GM19372 (cell line): ENCODE results near the gene SLCO3A1.
A peak's percentile ranks its signal among the peaks of the same experiment; 100 is the strongest.
"Not testable (repeated sequence)": the region's sequence is repeated elsewhere in the genome, so short reads cannot be mapped to it uniquely, and the experiment has no call there.

Experiments used
- ATAC-seq: cut with Tn5 transposase; IDR thresholded peaks from one replicate; pipeline ENCODE4 v1.9.1; 2021; ENCODE audit warnings: mild to moderate bottlenecking, low read depth, moderate library complexity; ENCODE audit not compliant: unreplicated experiment

Gene SLCO3A1

DNA sequence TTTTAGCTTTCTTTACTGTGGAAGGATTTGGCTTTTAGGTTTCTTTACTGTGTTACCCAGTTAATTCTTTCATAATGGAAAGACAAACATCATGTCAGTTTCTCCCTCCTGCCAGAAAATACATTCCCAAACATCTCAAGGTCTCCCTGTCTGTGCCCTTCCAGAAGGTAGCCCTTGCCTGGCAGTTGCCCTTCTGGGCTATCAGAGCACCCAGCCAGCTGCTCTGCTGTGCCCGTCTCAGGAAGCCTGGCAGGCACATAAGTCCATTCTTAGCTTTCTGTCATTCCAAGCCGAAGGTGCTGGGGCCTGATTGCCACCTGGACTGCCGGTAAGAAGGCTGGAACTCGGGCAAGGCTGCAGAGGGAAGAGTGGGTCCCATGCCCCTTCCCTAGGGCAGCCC is 203.4 kb downstream of the SLCO3A1 start:
- no peak for ATAC-seq

GRCh38 chr15:92059036-92059970 is 205.8 kb downstream of the SLCO3A1 start:
- no peak for ATAC-seq

GRCh38 chr15:92059971-92060311 is 206.4 kb downstream of the SLCO3A1 start:
- ATAC-seq = not testable (repeated sequence)

DNA sequence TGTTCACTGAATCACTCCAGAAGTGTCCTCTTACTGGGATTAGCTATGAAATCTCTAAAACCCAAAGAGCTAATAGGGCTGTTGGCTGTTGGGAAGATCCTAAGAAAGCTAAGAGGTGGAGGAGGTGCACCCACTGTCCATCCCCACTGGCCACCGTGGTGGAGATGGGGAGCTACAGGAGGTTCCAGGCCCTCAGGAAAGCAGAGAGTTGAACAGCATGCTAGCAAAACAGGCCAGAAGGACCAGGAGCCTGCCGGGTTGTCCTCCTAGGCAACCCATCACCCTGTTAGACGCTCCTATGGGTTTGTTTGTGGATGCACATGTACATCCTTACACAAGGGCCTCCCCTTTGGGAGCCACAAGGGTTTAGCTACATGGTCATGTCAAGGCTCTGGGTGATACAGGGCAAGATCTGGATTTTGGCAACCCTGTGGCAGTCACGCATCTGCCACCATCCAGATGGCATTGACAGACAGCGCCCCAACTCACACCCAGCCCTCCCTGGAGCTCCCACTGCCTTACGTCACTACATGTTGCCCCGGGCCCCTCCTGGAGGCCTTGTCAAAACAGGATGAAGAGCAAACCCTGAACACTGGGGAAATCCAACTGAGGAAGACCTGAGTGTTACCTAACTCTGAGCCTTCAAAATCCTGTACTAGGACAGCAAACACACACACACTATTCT is 208.1 kb downstream of the SLCO3A1 start:
- ATAC-seq = no peak

DNA sequence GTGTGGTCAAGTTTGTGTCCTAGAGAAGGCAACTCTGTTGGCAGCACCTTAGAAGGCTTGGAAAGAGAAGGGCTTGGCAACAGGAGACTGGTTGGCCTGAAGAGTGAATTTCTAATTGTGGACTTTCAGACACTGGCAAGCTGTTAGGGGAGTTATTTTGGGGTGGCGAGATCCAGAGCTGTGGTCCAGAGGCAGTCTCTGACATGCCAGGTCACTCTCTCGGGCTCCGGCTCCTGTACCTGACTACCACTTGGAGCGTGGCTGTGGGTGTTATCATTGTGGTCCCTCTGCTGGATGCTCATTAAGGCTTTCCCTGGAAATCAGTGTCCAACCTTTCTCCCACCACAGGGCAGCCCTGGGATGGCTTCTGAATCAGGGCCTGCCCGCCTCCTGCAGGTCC is 209.0 kb downstream of the SLCO3A1 start:
- ATAC-seq = no peak

- ATAC-seq = peak; percentile 59
These were observed 214.6 kb downstream of the SLCO3A1 start for GRCh38 chr15:92068121-92068520.

DNA sequence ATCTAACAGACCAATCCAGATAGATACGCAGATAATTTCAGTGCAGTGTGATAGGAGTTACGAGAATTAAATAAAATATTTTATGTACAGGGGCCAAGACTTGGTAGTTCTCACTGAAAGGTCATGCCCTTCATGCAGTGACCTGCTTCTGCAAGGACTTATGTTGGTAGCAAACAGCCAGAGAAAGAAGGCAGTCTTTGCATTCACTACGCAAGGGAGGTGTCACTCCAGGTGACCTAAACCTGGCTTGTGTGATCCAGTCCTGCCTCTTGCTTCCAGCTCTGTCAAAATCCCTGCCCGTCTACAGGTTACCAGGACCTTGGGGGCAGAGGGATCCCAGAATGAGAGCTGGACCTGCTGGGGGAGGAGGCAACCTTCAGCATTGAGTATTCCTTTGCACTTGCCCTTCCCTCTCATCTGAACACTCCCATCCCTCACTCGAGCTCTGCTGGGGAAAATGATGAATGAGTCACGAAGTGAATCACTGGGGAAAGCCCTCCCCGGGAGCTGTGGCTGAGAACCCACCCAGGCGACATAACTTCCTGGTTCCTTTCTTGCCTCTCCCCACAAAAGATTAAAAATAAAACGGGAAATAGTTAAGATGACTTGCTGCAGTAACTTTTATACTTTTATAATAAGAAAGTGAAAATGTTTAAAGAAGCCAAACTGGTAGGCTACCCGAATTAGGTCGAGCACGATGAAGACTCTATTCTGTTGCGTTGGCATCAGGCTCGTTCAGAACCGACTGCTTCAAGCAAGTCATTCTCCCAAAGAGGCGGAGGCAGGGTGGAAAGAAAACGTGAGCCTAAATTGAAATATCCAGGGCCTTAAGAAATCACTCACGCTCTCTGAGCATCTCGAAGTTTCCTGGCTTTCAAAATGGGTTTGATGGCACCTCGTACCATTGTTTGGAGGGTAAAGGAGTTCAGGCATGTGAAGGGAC is 216.1 kb downstream of the SLCO3A1 start:
- no peak for ATAC-seq

GRCh38 chr15:92070251-92070650 is 216.7 kb downstream of the SLCO3A1 start:
- not testable (repeated sequence) for ATAC-seq

DNA sequence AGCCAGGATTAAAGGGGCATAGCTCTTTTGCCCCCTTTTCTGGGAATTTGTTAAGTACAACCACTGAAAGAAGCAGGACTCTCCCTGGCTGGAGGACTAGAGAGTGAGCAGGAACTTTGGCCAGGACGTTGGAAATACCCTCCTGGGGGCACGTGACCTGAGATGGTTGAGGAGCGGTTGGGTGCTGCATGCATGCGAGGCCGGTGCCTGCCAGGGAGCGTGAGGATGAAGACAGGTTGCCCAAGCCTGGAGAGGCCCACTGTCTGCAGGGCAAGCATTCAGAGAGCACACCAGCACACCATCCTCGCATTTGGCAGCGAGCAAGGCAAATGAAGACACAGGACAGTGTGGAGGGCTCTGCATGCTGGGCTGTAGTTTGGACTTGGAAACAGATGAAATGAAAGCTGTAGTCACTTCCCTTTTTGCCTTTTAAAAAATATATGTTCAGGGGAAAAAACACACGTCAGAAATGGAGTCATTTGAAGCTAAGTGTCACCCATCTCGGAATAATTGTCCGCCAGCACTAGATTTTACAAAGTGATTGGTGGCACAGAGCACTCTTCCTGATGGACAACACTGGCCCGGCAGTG is 217.6 kb downstream of the SLCO3A1 start:
- ATAC-seq = no peak

GRCh38 chr15:92073044-92073785 is 219.7 kb downstream of the SLCO3A1 start:
- ATAC-seq = no peak

DNA sequence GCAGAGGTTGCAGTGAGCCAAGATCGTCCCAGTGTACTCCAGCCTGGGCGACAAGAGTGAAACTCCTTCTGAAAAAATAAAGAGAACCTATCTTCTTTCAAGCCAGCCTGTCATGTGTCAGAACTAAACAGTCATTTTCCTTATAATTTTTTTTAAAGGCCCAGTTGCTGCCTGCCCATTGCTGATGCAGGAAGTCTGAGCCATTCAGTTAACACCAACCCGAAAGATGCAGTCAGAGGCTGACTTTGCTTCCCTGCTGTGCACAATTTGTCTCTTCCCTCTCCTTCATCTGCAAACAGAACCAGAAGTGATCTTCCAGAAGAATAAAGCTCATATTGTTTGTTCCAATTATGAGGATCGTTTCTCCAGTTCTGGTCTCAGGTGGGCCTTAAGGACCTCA is 220.6 kb downstream of the SLCO3A1 start:
- ATAC-seq = no peak

- ATAC-seq = no peak
These were observed 221.1 kb downstream of the SLCO3A1 start for GRCh38 chr15:92074646-92075045.

DNA sequence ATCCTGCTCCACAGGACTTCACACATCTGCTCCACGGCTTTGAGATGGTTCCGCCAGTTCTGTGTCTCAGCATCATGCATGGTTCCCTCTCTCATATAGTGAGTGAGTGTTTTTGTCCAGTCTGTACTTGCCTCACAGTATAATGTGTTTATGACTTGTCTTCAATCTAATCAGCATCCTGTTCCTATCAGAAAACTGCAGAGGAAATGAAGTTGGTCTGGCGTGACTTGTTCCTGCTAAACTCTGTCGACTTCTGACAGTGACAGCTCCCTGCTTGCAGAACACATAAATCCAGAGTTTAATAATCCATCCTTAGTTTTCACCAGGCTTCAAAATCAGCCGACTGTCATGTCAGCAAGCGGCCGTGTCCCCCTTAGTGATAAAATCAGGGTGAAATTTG is 222.3 kb downstream of the SLCO3A1 start:
- ATAC-seq = no peak

- no peak for ATAC-seq
These were observed 223.0 kb downstream of the SLCO3A1 start for GRCh38 chr15:92076541-92076940.

GRCh38 chr15:92077353-92078085 is 224.0 kb downstream of the SLCO3A1 start:
- peak; percentile 76 for ATAC-seq

GRCh38 chr15:92078270-92078669 is 224.8 kb downstream of the SLCO3A1 start:
- no peak for ATAC-seq

GRCh38 chr15:92079047-92079446 is 225.5 kb downstream of the SLCO3A1 start:
- ATAC-seq = no peak

- no peak for ATAC-seq
These were observed 226.2 kb downstream of the SLCO3A1 start for GRCh38 chr15:92079647-92080255.
